Measurements from ENCODE around the gene GPC5. TPM values are rescaled to one million over a fixed set of nuclear protein-coding genes. Genes with fewer than 3 reads are reported as not detected.

The GPC5 gene
- total RNA-seq, 1 experiment from 2014 or later = 0.15 TPM

- Histone ChIP-seq H2AK5ac (ENCODE audit: insufficient read length, low read length) (no peak overlapping the region), H3K18ac (ENCODE audit: insufficient read length, low read depth, low read length) (no peak overlapping the region), H3K79me2 (ENCODE audit: insufficient read depth, low read length) (no peaks in the 10 kb centered on the region), H3K9ac (ENCODE audit: extremely low read depth, insufficient read length, low read length) (no peak overlapping the region), H2BK120ac (ENCODE audit: low read depth, low read length, poor library complexity, severe bottlenecking) (no peak overlapping the region), H3K9me3 (ENCODE audit: control insufficient read depth, low read depth, low read length) (no peaks in the 10 kb centered on the region), H2AFZ (ENCODE audit: low read length) (no peak overlapping the region), H3K56ac (ENCODE audit: insufficient read length, low read depth, low read length) (no peak overlapping the region), H2BK15ac (ENCODE audit: low read depth, low read length) (no peak overlapping the region), H3K4ac (ENCODE audit: low read depth, low read length) (no peak overlapping the region), H4K8ac (replicated peaks; ENCODE audit: insufficient read length, low read depth, low read length) (no peak overlapping the region), H4K5ac (ENCODE audit: insufficient read length, low read depth, low read length) (no peak overlapping the region), H3K27ac (ENCODE audit: insufficient read length, low read depth, low read length) (no peak overlapping the region), H3K4me2 (ENCODE audit: insufficient read depth, insufficient read length, low read length) (no peak overlapping the region), H2BK5ac (ENCODE audit: insufficient read length, low read length) (no peak overlapping the region), H3K79me1 (ENCODE audit: insufficient read depth, low read depth, low read length, poor library complexity, severe bottlenecking) (no peaks in the 10 kb centered on the region), H3K4me1 (ENCODE audit: insufficient read depth, low read length) (no peaks in the 10 kb centered on the region), H3K14ac (ENCODE audit: insufficient read depth, low read length) (no peak overlapping the region), H3K27me3 (ENCODE audit: insufficient read depth, low read length) (no peaks in the 10 kb centered on the region), H4K91ac (ENCODE audit: insufficient read length, low read depth, low read length) (no peak overlapping the region), H3T11ph (ENCODE audit: low read length) (no peak overlapping the region), H2BK12ac (ENCODE audit: insufficient read length, low read depth, low read length) (no peak overlapping the region), H4K20me1 (ENCODE audit: control insufficient read depth, insufficient read depth, insufficient read length) (no peaks in the 10 kb centered on the region), H3K23ac (ENCODE audit: insufficient read length, low read depth, low read length) (no peak overlapping the region), H2BK20ac (ENCODE audit: low read depth, low read length, poor library complexity, severe bottlenecking) (no peak overlapping the region), H3K23me2 (ENCODE audit: insufficient read length, low read depth, low read length, poor library complexity, severe bottlenecking) (no peaks in the 10 kb centered on the region)
- Mint-ChIP-seq H3K4me1 (no peaks in the 10 kb centered on the region), H3K27me3 (ENCODE audit: low read depth) (no peaks in the 10 kb centered on the region), H3K9me3 (no peaks in the 10 kb centered on the region), H3K4me3 (no peak overlapping the region), H3K36me3 (ENCODE audit: insufficient read depth in 1 of 3, low read depth in 3 of 3) (no peaks in the 10 kb centered on the region), H3K27ac (no peak overlapping the region)
- TF ChIP-seq CTCF (conservative IDR thresholded peaks at IDR 0.05) = no peak
- no peak for DNase-seq
Observed at GRCh38 chr13:91868351-91868750, 469.9 kb downstream of the GPC5 start.

All from H9 (cell line).